Smooth muscle cell (in vitro differentiated cells): ENCODE results near the gene ARCN1. TPM values are rescaled to one million over a fixed set of nuclear protein-coding genes. Genes with fewer than 3 reads are reported as not detected.

Experiments used
- DNase-seq: peaks from one replicate; lab custom pipeline; 2025; ENCODE audit not compliant: unreplicated experiment; lab: John Stamatoyannopoulos, UW
- H2AFZ ChIP-seq: fragments of 200-600 bp; sonication (generic); 2 replicates; pipeline ENCODE4 v1.6.0; 2016; ENCODE audit warnings: antibody characterized with exemption, low read depth, mild to moderate bottlenecking
- H3F3A ChIP-seq: fragments of 200-600 bp; sonication (generic); 2 replicates; pipeline ENCODE4 v1.6.0; 2017; ENCODE audit warnings: antibody characterized with exemption, low read depth
- H3K27ac ChIP-seq: fragments of 200-600 bp; sonication (generic); 2 replicates; pipeline ENCODE4 v1.5.1; 2016; ENCODE audit warnings: low read depth, mild to moderate bottlenecking
- H3K27me3 ChIP-seq: fragments of 200-600 bp; sonication (generic); 2 replicates; pipeline ENCODE4 v1.6.1; 2016; ENCODE audit warnings: low read depth, mild to moderate bottlenecking
- H3K36me3 ChIP-seq: fragments of 200-600 bp; sonication (generic); 2 replicates; pipeline ENCODE4 v1.5.1; 2016; ENCODE audit warnings: low read depth
- H3K4me1 ChIP-seq: fragments of 200-600 bp; sonication (generic); 2 replicates; pipeline ENCODE4 v1.5.1; 2016; ENCODE audit warnings: low read depth
- H3K4me2 ChIP-seq: fragments of 200-600 bp; sonication (generic); 2 replicates; pipeline ENCODE4 v1.6.0; 2016; ENCODE audit warnings: mild to moderate bottlenecking
- H3K4me3 ChIP-seq: fragments of 200-600 bp; sonication (generic); 2 replicates; pipeline ENCODE4 v1.5.1; 2016; ENCODE audit warnings: mild to moderate bottlenecking
- H3K79me2 ChIP-seq: fragments of 200-600 bp; sonication (generic); 2 replicates; pipeline ENCODE4 v1.6.0; 2016; ENCODE audit warnings: low read depth, mild to moderate bottlenecking
- H3K9ac ChIP-seq: fragments of 200-600 bp; sonication (generic); 2 replicates; pipeline ENCODE4 v1.6.0; 2016; ENCODE audit warnings: low read depth
- H3K9me3 ChIP-seq: fragments of 200-600 bp; sonication (generic); replicated peaks from 2 replicates; pipeline ENCODE4 v1.5.1; 2016; ENCODE audit warnings: low read depth
- H4K20me1 ChIP-seq: fragments of 200-600 bp; sonication (generic); 2 replicates; pipeline ENCODE4 v1.6.0; 2016; ENCODE audit warnings: low read depth
- CTCF ChIP-seq: fragments of 200-600 bp; sonication (generic); IDR thresholded peaks from 2 replicates; pipeline ENCODE4 v1.5.1; 2017; ENCODE audit warnings: borderline replicate concordance, mild to moderate bottlenecking, antibody characterized with exemption; ENCODE audit not compliant: insufficient read depth, poor library complexity, severe bottlenecking
- whole genome bisulfite sequencing: methylation state at CpG from one replicate; pipeline ENCODE4 v1.1.7; 2016; ENCODE audit warnings: low lambda C conversion rate; 5-methylcytosine and 5-hydroxymethylcytosine counted together
- polyA plus RNA-seq: library from polyadenylated mRNA; unstranded; fragments of >200 nt; fragmentation: Nextera tagmentation; extraction: Ambion mirVana; gene quantifications from 2 replicates; pipeline ENCODE4 v1.2.1, GENCODE V29; 2016
- total RNA-seq: library from RNA; depleted of rRNA; stranded (reverse); fragments of >200 nt; gene quantifications from 2 replicates; pipeline ENCODE4 v1.2.3, GENCODE V29; 2014

Gene ARCN1
- total and polyA plus RNA-seq, 2 experiments from 2014 or later, result 285 to 314 TPM

- H3K36me3 ChIP-seq, result no peaks in the 10 kb centered on the region
- H3K27me3 ChIP-seq, result no peaks in the 10 kb centered on the region
- H3K4me3 ChIP-seq, result no peak overlapping the region
- peaks cover 54% of the 10 kb centered on the region for H3K4me1 ChIP-seq
- TF ChIP-seq CTCF, result no peak
- H4K20me1 ChIP-seq, result peaks cover 8% of the 10 kb centered on the region
- peak overlapping the region; percentile 67 for H3K4me2 ChIP-seq
- DNase-seq, result peak; percentile 23
- peaks cover 6% of the 10 kb centered on the region for H3K79me2 ChIP-seq
- no peak overlapping the region for H2AFZ ChIP-seq
- WGBS, result 17% methylated on average over 11 of the region's 11 CpGs
- H3F3A ChIP-seq, result peaks cover 27% of the 10 kb centered on the region
- H3K27ac ChIP-seq, result peak overlapping the region; percentile 99
- no peaks in the 10 kb centered on the region for H3K9me3 ChIP-seq
- H3K9ac ChIP-seq, result peak overlapping the region; percentile 93
These were observed 46.1 kb downstream of the ARCN1 start for GRCh38 chr11:118618115-118618990.

- H2AFZ ChIP-seq, result no peak overlapping the region
- peak overlapping the region; percentile 93 for H3K9ac ChIP-seq
These were observed 46.8 kb downstream of the ARCN1 start for GRCh38 chr11:118618991-118619375.

GRCh38 chr11:118619444-118620197 lies 47.4 kb downstream of the ARCN1 start:
- H3K4me2 ChIP-seq, result peak overlapping the region; percentile 91
- peaks cover 27% of the 10 kb centered on the region for H3F3A ChIP-seq
- WGBS, result 29% methylated on average over 6 of the region's 6 CpGs
- no peak for TF ChIP-seq CTCF
- H3K9ac ChIP-seq, result peak overlapping the region; percentile 93
- DNase-seq, result no peak
- H3K27me3 ChIP-seq, result no peaks in the 10 kb centered on the region
- H3K4me1 ChIP-seq, result peaks cover 53% of the 10 kb centered on the region
- peak overlapping the region; percentile 99 for H3K27ac ChIP-seq
- no peak overlapping the region for H2AFZ ChIP-seq
- H3K79me2 ChIP-seq, result peaks cover 17% of the 10 kb centered on the region
- no peaks in the 10 kb centered on the region for H3K36me3 ChIP-seq
- H3K4me3 ChIP-seq, result no peak overlapping the region
- H3K9me3 ChIP-seq, result no peaks in the 10 kb centered on the region
- peaks cover 19% of the 10 kb centered on the region for H4K20me1 ChIP-seq

More at GRCh38 chr11:118618991-118619375, 46.8 kb downstream of the ARCN1 start:
- H3K9me3 ChIP-seq, result no peaks in the 10 kb centered on the region
- H3K4me1 ChIP-seq, result peaks cover 56% of the 10 kb centered on the region
- H3K4me2 ChIP-seq, result peak overlapping the region; percentile 67
- H3K27ac ChIP-seq, result peak overlapping the region; percentile 99
- H3K36me3 ChIP-seq, result no peaks in the 10 kb centered on the region
- TF ChIP-seq CTCF, result no peak
- peaks cover 14% of the 10 kb centered on the region for H4K20me1 ChIP-seq
- 30% methylated on average over 4 of the region's 4 CpGs for WGBS
- H3K4me3 ChIP-seq, result no peak overlapping the region
- no peaks in the 10 kb centered on the region for H3K27me3 ChIP-seq
- peaks cover 27% of the 10 kb centered on the region for H3F3A ChIP-seq
- no peak for DNase-seq
- H3K79me2 ChIP-seq, result peaks cover 12% of the 10 kb centered on the region
